ENCODE data around the gene GZF1.

DNA sequence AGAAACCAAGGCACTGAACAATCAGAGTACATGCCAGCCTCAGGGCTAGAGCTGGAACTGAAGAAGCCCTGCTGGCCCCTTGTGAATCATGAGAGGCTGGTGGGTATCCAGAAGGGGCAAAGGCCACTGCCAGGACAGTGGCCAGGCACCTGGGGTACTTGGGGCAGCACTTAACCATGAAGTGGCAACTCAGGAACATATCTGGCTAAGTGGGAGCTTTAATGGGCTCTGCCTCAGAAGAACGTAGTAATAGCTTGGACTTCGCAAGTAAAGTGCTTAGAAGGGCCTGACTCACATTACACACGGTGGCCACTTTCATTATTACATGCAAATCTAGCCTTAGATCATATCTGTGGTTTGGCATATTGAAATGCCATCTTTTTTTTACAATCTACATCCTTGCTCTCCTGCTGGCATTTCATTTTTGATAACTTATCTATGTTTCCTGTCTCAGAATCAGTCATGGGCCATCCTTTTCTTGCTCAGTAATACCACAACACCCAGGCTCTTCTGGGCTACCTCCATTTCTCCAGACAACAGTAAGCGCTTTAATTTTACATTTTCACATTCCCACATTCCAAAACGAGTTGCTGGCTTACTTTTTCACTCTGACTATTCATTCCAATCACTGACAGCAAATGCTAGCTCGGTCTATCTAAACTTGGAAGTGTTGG, 37.7 kb downstream of the GZF1 start:
- TF ChIP-seq CTCF (IDR thresholded peaks at IDR 0.05) (no peak), POLR2AphosphoS5 (IDR thresholded peaks at IDR 0.05) (no peak), POLR2A (IDR thresholded peaks at IDR 0.05) (no peak)

All from breast epithelium (tissue), 3 donors.